ENCODE measurements around the gene EPSTI1.

Gene EPSTI1

DNA sequence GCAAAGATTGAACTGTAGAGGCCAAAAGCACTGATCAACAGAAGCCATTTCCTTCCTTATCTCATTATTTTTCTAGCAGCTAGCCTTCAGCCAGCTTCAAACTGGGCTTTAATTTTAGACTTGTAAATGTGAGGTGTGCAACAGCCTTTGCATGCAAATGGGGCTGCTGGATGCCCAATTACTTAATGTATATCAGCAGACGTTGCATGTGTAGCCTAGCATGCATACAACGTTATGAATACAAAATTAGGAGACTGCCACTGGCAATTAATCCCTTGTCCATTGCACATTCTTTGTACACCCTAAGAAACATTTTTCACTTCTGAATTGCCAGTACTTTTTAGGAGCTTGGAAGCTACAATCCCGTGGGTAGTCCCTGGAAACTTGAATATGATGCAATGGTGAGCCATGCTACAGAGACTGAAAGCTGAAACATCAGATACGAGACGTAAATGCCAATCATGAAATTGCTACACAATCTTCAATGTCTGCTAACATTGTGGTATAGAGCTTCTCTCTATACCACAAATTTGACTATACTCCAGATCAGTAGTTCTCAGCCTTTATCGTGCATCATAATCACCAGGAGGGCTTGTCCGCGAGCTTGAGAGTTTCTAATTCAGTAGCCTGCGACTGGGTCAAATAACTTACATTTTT lies 20.2 kb downstream of the EPSTI1 start:
- no peak for DNase-seq (ENCODE audit: low read depth)

DNA sequence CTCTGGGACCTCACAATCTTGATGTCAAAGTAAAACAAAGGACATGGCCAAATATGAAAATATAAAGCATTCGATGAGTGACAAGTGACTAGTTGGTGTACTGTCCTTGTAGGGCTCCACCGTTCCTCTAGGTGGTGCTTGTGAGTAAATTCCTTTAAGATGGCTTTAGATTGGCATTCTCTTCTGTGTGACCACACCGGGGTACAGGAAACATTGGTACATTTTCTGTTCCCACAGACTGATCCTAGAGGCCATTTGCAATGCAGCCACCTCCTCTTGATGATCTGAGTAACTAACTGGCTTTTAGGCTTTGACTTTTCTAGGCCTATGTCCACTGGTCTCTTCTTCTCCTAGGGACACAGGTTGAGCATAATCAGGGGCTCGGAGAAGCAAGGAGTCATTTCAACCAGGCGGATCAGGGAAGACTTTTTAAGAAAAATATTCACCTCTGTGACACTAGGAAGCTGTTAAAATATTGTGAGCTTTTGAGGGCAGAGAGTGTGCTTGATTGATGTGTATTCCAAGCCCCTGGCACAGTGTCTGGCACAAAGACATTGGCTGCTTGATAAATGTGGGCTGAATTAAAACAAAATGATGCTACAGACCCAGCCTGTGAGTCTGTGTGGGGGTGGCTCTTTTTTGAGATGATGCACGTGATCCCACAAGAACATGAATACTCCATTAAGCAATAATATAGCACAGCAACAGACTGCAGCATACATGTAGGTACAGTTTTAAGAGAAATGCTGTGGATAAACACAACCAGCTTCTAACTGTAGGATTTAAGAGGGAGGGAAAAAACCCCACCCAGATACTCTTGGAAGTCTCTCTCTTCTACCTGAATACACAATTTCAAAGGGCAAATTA lies 21.0 kb downstream of the EPSTI1 start:
- DNase-seq (ENCODE audit: low read depth): no peak

DNA sequence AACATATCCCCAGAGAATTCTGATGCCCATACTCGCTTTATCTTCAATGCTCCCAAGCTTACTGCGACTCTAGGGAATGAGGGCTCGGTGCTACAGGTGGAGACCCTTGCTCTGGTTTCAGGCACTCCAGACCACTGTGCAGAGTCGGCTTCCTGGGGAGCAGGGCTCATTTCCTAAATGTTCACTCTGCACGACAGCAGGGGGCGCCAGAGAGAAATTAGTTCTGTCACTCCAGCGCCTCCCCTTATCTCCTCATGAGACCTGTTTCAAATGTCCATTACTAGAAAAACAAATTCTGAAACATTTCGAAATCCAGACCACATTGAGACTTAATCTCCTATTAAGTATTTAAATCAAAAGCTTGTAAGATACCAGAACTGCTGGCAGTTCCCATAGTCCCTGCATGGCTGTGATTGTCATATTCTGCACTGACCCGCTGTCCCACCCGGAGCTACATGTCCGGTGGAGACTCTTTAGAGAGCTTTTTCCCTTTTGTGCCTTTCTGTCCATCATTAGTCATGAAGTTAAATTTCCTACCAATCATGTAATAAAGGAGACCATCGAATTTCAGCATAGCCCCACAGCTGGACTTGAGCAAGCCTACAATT lies 22.4 kb downstream of the EPSTI1 start:
- peak; percentile 67 for DNase-seq (ENCODE audit: low read depth)

DNA sequence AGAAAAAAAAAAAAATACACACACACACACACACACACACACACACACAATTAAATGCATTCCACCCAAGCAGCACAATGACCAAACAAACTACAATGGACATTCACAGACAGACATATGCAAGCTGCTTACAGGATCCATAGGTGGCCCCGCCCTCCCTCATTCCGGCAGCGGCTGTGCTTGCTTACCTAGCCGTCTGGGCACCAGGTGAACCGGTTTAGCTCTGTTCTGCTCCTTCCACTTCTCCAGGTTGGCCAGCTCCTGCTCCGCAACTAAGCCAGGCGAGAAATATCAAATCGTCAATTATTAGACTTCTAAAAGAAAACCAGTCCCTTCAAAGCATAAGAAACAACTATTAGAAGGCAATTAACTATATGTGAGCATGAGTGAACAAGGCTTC lies 23.1 kb downstream of the EPSTI1 start:
- no peak for DNase-seq (ENCODE audit: low read depth)

DNA sequence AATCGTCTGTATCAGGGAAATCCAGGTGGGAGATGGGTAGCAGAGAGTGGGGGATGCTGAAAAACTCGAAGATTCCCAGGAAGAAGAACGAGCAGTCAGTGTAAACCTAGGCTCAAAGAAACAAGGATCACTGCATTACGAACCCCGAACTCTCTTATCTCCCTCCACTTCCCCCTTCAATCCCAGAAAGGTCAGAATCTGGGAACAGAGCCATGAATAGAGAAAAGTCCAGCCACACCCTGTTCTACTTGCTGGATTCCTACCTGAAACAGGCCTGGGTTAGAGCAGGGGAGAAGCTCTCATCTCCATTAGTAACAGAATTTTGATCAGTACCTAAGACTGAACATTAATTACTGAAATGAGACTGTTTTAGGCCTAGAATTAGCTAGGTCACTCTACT lies 24.4 kb downstream of the EPSTI1 start:
- DNase-seq (ENCODE audit: low read depth): no peak

DNA sequence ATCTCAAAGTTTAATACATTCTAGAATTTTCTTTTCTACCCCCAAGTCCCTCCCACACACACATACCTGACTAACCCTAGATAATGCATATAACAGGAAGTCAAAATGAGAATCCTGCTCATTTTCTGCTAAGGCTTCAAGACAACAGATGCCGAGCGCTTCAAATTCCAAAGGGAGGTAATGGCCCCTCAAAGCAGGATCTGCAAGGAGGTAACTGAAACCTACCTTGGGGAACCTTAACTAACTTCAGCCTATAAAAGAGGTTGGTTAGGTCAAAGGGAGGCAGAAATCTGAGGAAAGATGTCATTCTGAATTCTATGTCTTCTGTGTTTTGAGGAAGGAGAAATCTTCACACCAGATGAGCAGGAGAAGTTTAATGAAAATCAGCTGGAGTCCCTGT lies 26.8 kb downstream of the EPSTI1 start:
- DNase-seq (ENCODE audit: low read depth): no peak

DNA sequence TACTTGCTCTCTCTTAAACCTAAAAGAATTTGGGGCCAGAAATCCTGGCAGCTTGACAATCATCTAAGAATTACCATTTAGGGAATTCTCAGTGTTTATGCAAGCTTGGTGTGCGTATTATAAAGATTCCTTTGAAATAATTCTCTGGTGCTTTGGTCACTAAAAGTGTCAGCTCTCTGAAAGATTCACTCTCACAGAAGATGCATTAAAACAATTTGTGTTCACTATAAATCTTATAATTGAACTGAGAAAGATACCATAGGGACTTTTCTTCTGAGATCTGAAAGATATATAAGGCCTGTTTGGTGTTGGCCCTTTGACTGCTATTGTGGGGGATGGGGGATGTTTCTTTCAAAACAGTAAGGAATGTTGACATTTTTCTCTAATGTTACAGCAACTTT lies 27.3 kb downstream of the EPSTI1 start:
- DNase-seq (ENCODE audit: low read depth): no peak

DNA sequence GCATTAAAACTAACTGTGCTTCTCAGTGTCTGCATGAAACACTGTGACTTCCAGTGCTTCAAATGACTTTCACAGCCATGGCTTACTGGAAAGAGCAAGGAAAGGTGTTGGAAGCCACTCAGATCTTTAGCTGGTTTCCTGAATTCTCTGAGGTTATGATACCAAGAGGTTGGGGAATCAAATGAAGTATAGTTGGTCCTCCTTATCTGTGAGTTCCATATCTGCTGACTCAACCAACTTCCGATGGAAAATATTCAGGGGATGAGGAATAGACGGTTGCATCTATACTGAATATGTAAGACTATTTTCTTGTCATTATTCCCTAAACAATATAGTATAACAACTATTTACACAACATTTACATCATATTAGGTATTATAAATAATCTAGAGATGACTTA lies 32.4 kb downstream of the EPSTI1 start:
- no peak for DNase-seq (ENCODE audit: low read depth)

DNA sequence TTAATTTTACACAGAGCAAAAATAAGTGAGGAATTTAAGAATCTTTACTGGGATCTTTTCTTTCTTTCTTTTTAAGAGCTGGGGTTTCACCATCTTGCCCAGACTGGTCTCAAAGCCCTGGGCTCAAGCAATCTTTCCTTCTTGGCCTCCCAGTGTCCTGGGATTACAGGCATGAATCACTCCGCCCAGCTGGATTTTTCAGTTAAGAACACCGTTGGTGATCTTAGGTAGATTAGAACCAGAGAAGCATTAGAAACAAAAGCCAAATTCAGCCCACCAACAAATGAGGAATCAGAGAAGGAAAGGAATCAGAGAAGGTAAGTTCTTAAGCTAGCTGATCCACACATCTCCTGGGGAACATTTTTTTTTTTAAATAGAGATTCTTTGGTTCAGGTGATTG lies 34.2 kb downstream of the EPSTI1 start:
- no peak for DNase-seq (ENCODE audit: low read depth)

DNA sequence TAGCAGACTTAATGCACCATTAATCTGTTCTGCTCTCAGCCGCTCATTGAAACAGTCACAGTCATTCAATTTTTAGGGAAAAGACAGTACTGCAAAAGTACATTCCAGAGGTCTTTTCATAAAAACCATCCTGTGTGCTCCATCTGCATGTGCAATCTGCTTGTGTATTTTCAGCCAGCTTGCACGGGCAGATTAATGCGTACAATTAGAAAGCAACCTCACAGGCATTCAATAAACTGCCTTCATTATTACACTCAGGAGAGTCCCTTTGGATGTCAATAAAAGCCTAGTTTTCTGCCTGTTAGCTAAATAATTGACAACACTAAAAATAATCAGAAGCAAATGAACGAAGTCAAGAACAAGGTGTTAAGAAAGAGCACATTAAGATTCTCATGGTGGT lies 41.9 kb downstream of the EPSTI1 start:
- no peak for DNase-seq (ENCODE audit: low read depth)

DNA sequence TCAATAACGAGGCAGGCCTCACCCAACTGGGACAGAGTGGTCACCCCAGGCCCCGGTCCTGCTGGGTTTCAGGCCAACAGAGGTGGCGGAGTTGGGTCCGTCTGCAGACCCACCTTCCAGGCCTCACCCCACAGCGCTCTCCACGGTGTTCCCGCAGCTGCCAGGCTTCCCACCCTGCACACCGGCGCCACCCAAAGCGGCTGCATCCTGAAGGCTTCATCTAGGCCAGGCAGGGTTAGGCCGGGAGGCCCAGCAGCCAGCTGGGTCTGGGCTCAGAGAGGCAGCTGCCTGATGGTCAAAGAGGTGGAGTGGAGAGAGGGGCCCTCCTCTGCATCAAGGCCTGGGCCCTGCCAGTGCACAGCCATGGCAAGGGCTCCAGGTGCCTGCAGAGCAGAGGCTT lies 44.1 kb downstream of the EPSTI1 start:
- DNase-seq (ENCODE audit: low read depth): no peak

DNA sequence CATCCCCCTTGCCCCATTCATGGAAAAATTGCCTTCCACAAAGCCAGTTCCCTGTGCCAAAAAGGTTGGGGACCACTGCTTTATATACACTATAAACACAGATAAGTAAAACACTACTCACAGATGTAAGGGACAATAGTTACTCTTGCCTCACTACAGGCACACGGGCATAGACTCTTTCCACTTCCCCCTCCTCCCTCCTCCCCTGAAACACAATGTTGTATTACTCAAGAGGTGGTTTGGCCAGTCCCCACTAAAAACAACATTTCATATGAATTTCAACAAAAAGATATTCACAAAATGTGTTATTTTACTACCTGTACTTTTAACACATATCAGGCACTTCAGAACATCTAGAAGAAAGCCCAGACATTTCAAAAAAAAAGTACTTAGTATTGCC lies 45.1 kb downstream of the EPSTI1 start:
- no peak for DNase-seq (ENCODE audit: low read depth)

DNA sequence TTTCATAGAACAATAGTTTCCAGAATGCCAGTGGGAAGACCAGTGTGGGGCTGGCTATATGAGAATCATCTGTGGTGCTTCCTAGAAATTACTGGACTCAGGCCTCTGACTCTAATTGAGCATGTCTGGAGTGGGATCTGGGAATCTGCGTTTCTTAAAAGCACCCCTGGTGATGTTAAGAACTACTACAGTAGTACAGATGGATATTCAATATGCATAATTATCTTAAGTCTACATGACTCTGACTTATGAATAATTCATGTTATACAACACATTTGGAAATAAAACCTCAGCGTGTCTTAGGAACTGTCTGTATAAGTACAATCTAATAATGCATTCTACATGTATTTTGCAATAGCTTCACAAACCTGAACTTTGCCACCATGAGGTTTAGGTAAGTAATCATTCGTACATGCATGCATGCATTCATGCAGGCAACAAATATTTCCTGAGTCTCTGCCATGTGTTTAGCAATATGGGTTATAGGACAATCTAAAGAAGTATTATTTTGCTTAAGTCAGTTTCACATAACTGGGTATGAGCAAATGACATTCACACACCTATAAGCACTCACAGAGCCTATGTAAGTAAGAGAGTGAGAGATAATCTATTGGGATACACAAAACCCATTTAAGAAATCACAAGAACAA lies 62.0 kb downstream of the EPSTI1 start:
- DNase-seq (ENCODE audit: low read depth): no peak

DNA sequence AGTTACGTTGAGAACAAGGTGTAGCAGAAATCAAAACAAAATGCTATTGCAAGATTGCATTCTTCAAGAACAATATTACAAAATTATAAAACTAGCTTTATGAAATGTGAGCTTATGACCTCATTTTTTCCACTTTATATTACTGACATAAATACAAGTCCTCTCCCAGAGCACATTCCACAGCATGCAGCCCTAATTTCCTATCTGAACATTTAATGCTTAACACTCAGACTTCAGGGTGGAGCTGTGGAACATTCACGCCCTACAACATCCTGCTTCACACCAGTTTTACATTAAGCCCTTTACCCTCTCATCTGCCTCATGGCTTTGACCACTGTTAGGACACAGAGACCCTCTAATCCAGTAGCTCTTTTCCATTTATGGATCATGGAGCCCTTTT lies 65.5 kb downstream of the EPSTI1 start:
- DNase-seq (ENCODE audit: low read depth): no peak

DNA sequence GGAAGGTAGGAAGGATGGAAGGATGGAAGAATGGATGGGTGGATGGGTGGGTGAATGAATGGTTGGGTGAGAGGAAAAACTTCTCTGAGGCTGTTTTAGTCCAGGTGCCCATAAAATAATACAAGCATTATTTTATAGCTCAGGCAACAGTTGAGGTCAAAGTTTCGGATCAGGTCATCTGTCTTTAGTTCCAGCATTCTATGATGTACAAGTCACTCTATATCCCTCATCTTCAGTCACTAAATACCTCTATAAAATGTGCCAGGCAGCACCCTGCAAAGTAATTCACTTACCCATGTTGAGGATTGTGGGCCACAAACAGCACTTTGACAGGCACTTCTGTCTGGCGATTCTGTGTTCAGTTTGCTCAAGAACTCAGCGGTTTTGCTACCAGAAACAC lies 66.0 kb downstream of the EPSTI1 start:
- DNase-seq (ENCODE audit: low read depth): no peak

DNA sequence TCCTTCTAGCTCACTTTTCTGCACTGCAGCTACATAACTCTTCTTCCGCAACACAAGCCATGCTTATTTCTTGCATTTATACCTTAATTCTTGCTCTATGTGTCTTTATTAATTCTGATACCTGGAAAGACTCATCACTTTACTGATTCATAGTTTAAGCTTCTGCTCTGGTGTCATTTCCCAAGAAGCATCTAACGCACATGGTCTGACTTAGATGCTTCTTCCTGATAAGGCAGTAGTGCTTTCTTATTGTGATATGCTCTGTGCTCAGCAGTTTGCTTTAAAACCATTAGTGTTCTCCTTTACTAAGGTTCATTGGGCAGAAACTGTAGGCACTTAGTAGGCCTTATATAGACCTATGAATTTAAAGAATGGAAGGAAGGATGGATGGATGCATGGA lies 66.4 kb downstream of the EPSTI1 start:
- DNase-seq (ENCODE audit: low read depth): no peak

DNA sequence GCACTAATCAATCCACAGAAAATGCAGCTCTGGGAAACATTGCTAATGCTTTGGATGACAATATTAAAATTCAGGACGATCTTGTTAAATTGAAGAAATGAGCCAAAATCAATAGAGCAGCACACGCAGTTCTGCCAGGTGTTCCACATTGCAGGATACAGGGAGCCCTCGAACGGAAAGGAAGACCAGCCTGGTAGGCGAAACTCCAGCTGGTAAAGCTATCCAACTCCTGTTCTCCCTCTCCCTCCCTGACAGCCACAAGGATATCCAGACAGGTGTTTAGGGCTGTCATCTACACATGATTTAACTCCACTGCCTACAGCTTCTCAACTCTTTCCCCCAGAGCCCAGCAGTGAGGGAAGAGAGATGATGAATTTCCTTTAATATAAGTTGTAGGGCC lies 67.7 kb downstream of the EPSTI1 start:
- no peak for DNase-seq (ENCODE audit: low read depth)

DNA sequence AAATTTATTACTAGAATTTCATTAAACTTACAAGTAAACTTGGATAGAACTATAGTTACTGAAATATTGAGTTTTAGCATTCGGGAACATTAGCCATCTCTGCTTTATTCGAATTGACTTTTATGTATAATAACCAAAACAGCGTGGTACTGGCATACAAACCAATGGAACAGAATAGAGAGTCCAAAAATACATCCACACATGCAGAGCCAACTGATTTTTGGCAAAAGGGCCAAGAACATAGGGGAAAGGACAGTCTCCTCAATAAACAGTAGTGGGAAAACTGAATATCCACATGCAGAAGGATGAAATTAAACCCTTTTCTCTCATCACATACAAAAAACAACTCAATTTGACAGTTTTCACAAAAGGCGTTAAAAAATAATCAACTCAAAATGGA lies 84.3 kb downstream of the EPSTI1 start:
- DNase-seq (ENCODE audit: low read depth): no peak

DNA sequence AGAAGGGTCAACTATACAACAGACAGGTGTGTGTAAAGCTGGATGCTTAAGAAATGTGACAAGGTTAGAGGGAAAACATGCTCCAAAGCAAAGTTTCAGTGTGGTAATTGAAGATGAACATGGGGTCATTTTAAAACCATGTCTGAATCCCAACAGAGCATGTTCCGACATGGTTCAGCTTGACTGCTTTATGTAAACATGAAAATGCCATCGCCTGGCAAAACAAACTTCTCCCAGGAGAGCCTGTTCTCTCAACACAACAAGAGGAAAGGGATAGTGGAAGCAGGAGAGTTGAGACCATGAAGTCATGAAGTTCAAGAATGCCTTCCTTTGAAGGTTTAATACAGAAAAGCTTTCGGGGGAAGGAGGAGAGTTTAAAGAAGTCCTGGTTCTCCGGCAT lies 85.8 kb downstream of the EPSTI1 start:
- no peak for DNase-seq (ENCODE audit: low read depth)

DNA sequence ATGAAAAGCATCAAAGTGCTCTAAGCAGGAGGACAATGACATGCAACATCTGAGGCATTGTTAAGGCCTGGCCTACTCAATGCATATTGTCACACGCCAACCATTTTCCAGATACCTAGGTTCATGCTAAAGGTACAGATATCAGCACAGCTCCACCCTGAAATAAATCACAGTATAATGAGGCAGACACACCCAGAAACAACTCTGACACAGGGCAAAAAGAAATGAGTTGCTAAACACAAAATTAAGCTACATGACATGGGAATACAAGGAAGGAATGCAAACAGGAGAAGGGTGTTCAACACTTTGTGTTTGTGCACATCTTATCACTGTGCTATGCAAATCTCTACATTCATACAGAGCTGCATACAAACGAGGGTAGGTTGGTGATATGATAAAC lies 86.5 kb downstream of the EPSTI1 start:
- DNase-seq (ENCODE audit: low read depth): no peak

DNA sequence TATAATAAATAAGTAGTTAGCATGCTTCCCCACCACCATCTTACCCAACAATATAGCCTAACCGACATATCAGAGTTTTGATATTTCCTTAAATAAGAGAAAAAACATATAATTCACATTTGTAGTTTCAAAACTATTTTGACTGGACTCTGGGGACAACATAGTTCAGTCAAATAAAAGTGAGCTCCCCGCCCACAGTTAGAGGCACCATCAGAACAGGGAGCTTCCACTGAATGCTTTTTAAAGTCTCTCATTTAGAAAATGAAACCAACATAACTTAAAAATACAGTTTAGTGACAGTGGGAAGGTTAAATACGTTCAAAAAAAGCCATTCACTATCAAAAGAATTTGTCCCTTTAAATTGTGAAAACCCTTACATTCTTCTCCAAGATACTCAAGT lies 92.8 kb downstream of the EPSTI1 start:
- no peak for DNase-seq (ENCODE audit: low read depth)

DNA sequence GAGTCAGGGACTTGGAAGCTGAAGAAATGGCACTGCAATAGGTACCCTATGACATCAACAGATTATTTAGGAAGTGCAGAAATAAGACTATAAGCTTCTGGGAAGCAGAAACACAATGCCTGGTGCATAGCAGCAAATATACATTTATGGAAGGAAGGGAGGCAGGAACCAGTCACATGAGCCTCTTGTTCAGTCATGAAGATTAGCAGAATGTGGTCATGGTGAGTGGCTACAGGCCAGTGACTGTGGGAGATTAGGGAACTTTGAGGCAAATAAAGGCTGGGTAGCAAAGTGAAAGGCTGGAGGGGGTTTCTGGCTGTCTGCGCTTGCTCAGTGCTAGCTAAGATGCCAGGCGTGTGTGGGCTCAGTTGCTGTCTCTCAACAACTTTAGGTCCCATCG lies 96.3 kb downstream of the EPSTI1 start:
- no peak for DNase-seq (ENCODE audit: low read depth)

DNA sequence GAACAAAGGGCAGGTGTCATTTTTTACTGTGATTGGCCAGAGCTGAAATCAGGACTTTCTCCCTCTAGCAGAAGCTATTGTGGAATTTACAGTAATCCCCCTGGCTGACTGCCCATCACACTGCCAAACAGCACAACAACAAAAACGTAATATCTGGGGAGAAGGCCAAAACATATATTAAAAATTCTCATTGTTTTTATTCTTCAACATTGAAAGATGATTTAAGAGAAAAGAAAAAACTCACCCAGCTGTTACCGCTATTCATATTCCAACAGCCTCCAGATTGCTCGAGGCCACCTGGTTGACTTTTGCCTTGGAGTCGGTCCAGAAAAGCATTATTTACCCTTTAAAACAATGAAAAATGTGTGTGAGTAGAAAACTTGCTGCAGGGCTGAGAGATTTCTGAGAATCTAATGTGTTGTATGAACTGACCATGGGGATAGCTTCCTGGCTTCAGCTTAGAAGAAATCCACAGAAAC lies 97.2 kb downstream of the EPSTI1 start:
- no peak for DNase-seq (ENCODE audit: low read depth)
